Measurements from ENCODE around the gene DNAJB6. TPM values are rescaled to one million over a fixed set of nuclear protein-coding genes. Genes with fewer than 3 reads are reported as not detected.

DNAJB6 gene
- total RNA-seq, 1 experiment from 2014 or later = 288 TPM

DNA sequence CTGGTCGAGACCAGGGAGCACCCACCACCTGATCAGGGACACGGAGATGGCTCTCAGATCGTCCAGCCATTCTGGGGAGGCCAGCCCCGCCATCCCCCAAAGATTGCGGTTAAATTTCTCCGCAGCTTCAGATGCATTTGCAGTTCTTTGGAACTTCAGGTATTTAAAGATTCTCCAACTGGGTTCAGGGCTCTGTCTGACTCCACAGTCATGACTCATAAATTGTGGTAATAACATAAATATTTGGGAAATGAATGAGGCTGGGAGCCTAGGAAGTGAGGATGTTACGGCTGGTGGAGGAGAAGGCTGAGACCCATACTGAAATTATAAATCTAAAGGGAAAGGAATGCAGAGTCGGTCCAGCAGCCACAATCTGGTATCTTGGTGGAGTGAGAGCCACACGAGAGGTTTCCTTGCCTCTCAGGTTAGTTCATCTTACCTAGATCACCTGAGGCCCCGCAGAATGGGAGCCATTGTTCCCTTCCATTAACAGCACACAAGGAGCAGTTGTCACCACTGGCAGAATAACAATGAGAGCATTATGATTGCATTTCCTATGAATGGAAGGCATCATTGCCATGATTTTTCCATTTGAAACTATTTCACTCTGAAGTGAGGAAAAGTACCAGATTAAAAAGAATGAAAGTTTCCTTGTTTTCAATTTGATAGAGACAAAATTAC is 26.7 kb upstream of the DNAJB6 start (continued):
- TF ChIP-seq USF1 (CRISPR knock-in tag; IDR thresholded peaks at IDR 0.05) (peak; percentile 73), CREM (CRISPR knock-in tag; IDR thresholded peaks at IDR 0.05) (0 out of 2 replicates have a peak, but pooled peaks have one; percentile 27), JUN (CRISPR knock-in tag; IDR thresholded peaks at IDR 0.05) (no peak; the same call in 1 of the 2 replicates), E2F5 (CRISPR knock-in tag; IDR thresholded peaks at IDR 0.05) (no peak), ZNF219 (CRISPR knock-in tag; IDR thresholded peaks at IDR 0.05; ENCODE audit: borderline replicate concordance) (no peak)
- TF ChIP-seq, protein P1, sequence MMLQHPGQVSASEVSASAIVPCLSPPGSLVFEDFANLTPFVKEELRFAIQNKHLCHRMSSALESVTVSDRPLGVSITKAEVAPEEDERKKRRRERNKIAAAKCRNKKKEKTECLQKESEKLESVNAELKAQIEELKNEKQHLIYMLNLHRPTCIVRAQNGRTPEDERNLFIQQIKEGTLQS (CRISPR knock-in tag; conservative IDR thresholded peaks at IDR 0.05) = no peak

GRCh38 chr7:157310676-157311185 is 26.1 kb upstream of the DNAJB6 start:
- Mint-ChIP-seq H3K36me3 (no peaks in the 10 kb centered on the region), H3K4me3 (peak overlapping the region; percentile 45), H3K27me3 (ENCODE audit: low read depth) (no peaks in the 10 kb centered on the region; the same call in 1 of the 2 replicates), H3K9me3 (no peaks in the 10 kb centered on the region), H3K27ac (peak overlapping the region; percentile 100), H3K4me1 (peaks cover 57% of the 10 kb centered on the region)
- POLR2A ChIA-PET = interaction anchor here (1.2 kb wide), 1 partner anchor 26 kb away, joined by 3 read pairs; the partner anchor contains the start of gene DNAJB6
- CTCF ChIA-PET = interaction anchor here (0.9 kb wide), 1 partner anchor 29 kb away, joined by 3 read pairs; no protein-coding TSS in a partner anchor
- ATAC-seq (peak; percentile 58), DNase-seq (ENCODE audit: low spot score) (peak; percentile 35)
- TF ChIP-seq ZNF121 (CRISPR knock-in tag; IDR thresholded peaks at IDR 0.05) (no peak), ATF1 (CRISPR knock-in tag; IDR thresholded peaks at IDR 0.05) (no peak), MYBL2 (CRISPR knock-in tag; IDR thresholded peaks at IDR 0.05) (0 out of 2 replicates have a peak, but pooled peaks have one; percentile 9), ZNF423 (CRISPR knock-in tag; IDR thresholded peaks at IDR 0.05) (peak; percentile 93), RELA (CRISPR knock-in tag; IDR thresholded peaks at IDR 0.05; ENCODE audit: borderline replicate concordance) (no peak), FOXP1 (CRISPR knock-in tag; IDR thresholded peaks at IDR 0.05; ENCODE audit: borderline replicate concordance) (no peak), CBFB (CRISPR knock-in tag; IDR thresholded peaks at IDR 0.05; ENCODE audit: low read depth) (no peak; the same call in 1 of the 2 replicates), EMX1 (CRISPR knock-in tag; IDR thresholded peaks at IDR 0.05) (peak; percentile 94), ZNF263 (CRISPR knock-in tag; IDR thresholded peaks at IDR 0.05; ENCODE audit: low read depth) (no peak), RORB (CRISPR knock-in tag; IDR thresholded peaks at IDR 0.05) (no peak), OVOL2 (CRISPR knock-in tag; IDR thresholded peaks at IDR 0.05; ENCODE audit: borderline replicate concordance) (no peak), GABPB1 (CRISPR knock-in tag; IDR thresholded peaks at IDR 0.05) (no peak), ATF2 (CRISPR knock-in tag; IDR thresholded peaks at IDR 0.05; ENCODE audit: borderline replicate concordance, low read depth) (no peak), ESRRA (CRISPR knock-in tag; IDR thresholded peaks at IDR 0.05; ENCODE audit: borderline replicate concordance) (0 out of 2 replicates have a peak, but pooled peaks have one; percentile 29), ZNF671 (CRISPR knock-in tag; IDR thresholded peaks at IDR 0.05) (0 out of 2 replicates have a peak, but pooled peaks have one; percentile 76), MXD4 (CRISPR knock-in tag; IDR thresholded peaks at IDR 0.05; ENCODE audit: borderline replicate concordance) (peak; percentile 98), ELF4 (CRISPR knock-in tag; IDR thresholded peaks at IDR 0.05; ENCODE audit: low read depth) (no peak), ZNF396 (CRISPR knock-in tag; IDR thresholded peaks at IDR 0.05; ENCODE audit: borderline replicate concordance) (peak; percentile 98), ZBTB21 (CRISPR knock-in tag; IDR thresholded peaks at IDR 0.05; ENCODE audit: borderline replicate concordance) (no peak), JAZF1 (CRISPR knock-in tag; IDR thresholded peaks at IDR 0.05) (no peak), IRF2 (CRISPR knock-in tag; IDR thresholded peaks at IDR 0.05; ENCODE audit: borderline replicate concordance, low read depth) (no peak), NFATC4 (CRISPR knock-in tag; IDR thresholded peaks at IDR 0.05) (peak; percentile 92), SOX15 (CRISPR knock-in tag; IDR thresholded peaks at IDR 0.05) (no peak)
- TF ChIP-seq, protein P2, sequence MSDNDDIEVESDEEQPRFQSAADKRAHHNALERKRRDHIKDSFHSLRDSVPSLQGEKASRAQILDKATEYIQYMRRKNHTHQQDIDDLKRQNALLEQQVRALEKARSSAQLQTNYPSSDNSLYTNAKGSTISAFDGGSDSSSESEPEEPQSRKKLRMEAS (CRISPR knock-in tag; IDR thresholded peaks at IDR 0.05) = no peak; the same call in 1 of the 2 replicates
- TF ChIP-seq, protein P1 (CRISPR knock-in tag; conservative IDR thresholded peaks at IDR 0.05) = no peak
- TF ChIP-seq, protein P3, sequence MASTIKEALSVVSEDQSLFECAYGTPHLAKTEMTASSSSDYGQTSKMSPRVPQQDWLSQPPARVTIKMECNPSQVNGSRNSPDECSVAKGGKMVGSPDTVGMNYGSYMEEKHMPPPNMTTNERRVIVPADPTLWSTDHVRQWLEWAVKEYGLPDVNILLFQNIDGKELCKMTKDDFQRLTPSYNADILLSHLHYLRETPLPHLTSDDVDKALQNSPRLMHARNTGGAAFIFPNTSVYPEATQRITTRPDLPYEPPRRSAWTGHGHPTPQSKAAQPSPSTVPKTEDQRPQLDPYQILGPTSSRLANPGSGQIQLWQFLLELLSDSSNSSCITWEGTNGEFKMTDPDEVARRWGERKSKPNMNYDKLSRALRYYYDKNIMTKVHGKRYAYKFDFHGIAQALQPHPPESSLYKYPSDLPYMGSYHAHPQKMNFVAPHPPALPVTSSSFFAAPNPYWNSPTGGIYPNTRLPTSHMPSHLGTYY (CRISPR knock-in tag; IDR thresholded peaks at IDR 0.05) = peak; percentile 97

Data from WTC11 (cell line).